H1 (cell line): Measurements from ENCODE around the gene SLC1A2.

ENCODE experiments used
- CHD2 ChIP-seq: IDR thresholded peaks from 2 replicates; pipeline ENCODE4 v1.6.1; 2012; ENCODE audit warnings: low read length, improper control_type of control experiment
- EP300 ChIP-seq, 2 experiments: IDR thresholded peaks; 1 replicate in 1 of 2; 2 replicates in 1 of 2; pipeline ENCODE4 v1.6.1; 2011 to 2012; ENCODE audit warnings: low read depth in 2 of 2, low read length in 2 of 2, mild to moderate bottlenecking in 2 of 2, borderline replicate concordance in 1 of 2, inconsistent platforms in 1 of 2, moderate library complexity in 1 of 2
- EZH2 ChIP-seq: fragments of 200-600 bp; sonication (generic); IDR thresholded peaks from 2 replicates; pipeline ENCODE4 v1.7.1; 2012; ENCODE audit warnings: low read depth, mild to moderate bottlenecking, moderate library complexity, low read length, inconsistent platforms; ENCODE audit not compliant: severe bottlenecking
- MAFK ChIP-seq: IDR thresholded peaks from 2 replicates; pipeline ENCODE4 v1.6.1; 2012; ENCODE audit warnings: low read depth, mild to moderate bottlenecking, improper control_type of control experiment, low read length
- POLR2A ChIP-seq, 2 experiments: IDR thresholded peaks; 1 replicate in 1 of 2; 2 replicates in 1 of 2; pipeline ENCODE4 v1.6.1; 2011; ENCODE audit warnings: low read depth in 2 of 2, low read length in 2 of 2, mild to moderate bottlenecking in 2 of 2; ENCODE audit errors: control extremely low read depth in 1 of 2
- POLR2AphosphoS5 ChIP-seq: IDR thresholded peaks from 2 replicates; pipeline ENCODE4 v1.6.1; 2011; ENCODE audit warnings: low read depth, low read length
- RAD21 ChIP-seq, 2 experiments: IDR thresholded peaks in 1 of 2; conservative IDR thresholded peaks in 1 of 2; 2 replicates each; pipeline ENCODE4 v1.6.1; 2011; ENCODE audit warnings: low read depth in 2 of 2, low read length in 2 of 2, improper control_type of control experiment in 1 of 2, inconsistent platforms in 1 of 2, mild to moderate bottlenecking in 1 of 2, moderate library complexity in 1 of 2
- SIN3A ChIP-seq, 2 experiments: IDR thresholded peaks in 1 of 2; conservative IDR thresholded peaks in 1 of 2; 2 replicates each; pipeline ENCODE4 v1.6.1; 2011 to 2012; ENCODE audit warnings: low read length in 2 of 2, improper control_type of control experiment in 1 of 2, low read depth in 1 of 2, mild to moderate bottlenecking in 1 of 2
- SP1 ChIP-seq: IDR thresholded peaks from 2 replicates; pipeline ENCODE4 v1.6.1; 2011; ENCODE audit warnings: low read depth, low read length
- TAF1 ChIP-seq: IDR thresholded peaks from 2 replicates; pipeline ENCODE4 v1.6.1; 2011; ENCODE audit warnings: mild to moderate bottlenecking, low read depth, low read length
- TAF7 ChIP-seq: optimal IDR thresholded peaks from 2 replicates; pipeline ENCODE3; 2011; ENCODE audit warnings: low read depth, mild to moderate bottlenecking, inconsistent platforms, low read length, moderate library complexity, borderline replicate concordance
- TF ChIP-seq, protein P1 (sequence below), 3 experiments: IDR thresholded peaks; 1 replicate in 2 of 3; 2 replicates in 1 of 3; pipeline versions ENCODE4 v1.5.1 to v1.6.1; 2011; ENCODE audit warnings: low read length in 3 of 3, mild to moderate bottlenecking in 3 of 3, inconsistent platforms in 2 of 3, low read depth in 1 of 3, moderate library complexity in 1 of 3; ENCODE audit not compliant: insufficient read depth in 1 of 3; ENCODE audit errors: control extremely low read depth in 1 of 3

DNA sequence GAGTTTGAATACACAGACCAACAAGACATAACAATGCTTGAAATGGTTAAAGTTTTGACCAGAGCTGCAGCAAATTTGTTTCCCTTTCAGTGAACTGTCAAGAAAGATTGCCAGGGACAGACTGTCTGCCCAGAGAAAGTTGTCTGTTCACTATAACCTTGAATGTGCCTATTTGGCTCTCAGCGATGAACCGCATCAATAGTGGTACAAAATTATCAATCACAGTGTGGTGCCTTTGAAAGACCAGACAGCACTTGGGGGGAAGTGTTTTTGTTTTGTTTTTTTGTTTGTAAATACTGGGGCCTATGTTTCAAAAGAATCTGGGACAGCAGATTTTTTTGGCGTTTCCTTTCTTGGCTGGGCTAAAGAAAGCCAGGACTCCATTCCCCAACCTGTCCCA lies 157.3 kb downstream of the SLC1A2 start:
- TF ChIP-seq EZH2 (no peak), SIN3A (conservative IDR thresholded peaks at IDR 0.05 in 1 of 2, IDR thresholded peaks at IDR 0.05 in 1 of 2; ENCODE audit: low read depth in 1 of 2, low read length in 2 of 2) (no peak), SP1 (no peak), POLR2A (IDR thresholded peaks at IDR 0.05; ENCODE audit: control extremely low read depth in 1 of 2, low read depth in 2 of 2, low read length in 2 of 2) (no peak), RAD21 (IDR thresholded peaks at IDR 0.05 in 1 of 2, conservative IDR thresholded peaks at IDR 0.05 in 1 of 2; ENCODE audit: low read depth in 2 of 2, low read length in 2 of 2) (no peak), POLR2AphosphoS5 (no peak), CHD2 (no peak), EP300 (IDR thresholded peaks at IDR 0.05; ENCODE audit: borderline replicate concordance in 1 of 2, low read depth in 2 of 2, low read length in 2 of 2) (no peak), MAFK (no peak), TAF1 (no peak), TAF7 (no peak)
- TF ChIP-seq, protein P1, sequence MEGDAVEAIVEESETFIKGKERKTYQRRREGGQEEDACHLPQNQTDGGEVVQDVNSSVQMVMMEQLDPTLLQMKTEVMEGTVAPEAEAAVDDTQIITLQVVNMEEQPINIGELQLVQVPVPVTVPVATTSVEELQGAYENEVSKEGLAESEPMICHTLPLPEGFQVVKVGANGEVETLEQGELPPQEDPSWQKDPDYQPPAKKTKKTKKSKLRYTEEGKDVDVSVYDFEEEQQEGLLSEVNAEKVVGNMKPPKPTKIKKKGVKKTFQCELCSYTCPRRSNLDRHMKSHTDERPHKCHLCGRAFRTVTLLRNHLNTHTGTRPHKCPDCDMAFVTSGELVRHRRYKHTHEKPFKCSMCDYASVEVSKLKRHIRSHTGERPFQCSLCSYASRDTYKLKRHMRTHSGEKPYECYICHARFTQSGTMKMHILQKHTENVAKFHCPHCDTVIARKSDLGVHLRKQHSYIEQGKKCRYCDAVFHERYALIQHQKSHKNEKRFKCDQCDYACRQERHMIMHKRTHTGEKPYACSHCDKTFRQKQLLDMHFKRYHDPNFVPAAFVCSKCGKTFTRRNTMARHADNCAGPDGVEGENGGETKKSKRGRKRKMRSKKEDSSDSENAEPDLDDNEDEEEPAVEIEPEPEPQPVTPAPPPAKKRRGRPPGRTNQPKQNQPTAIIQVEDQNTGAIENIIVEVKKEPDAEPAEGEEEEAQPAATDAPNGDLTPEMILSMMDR (IDR thresholded peaks at IDR 0.05; ENCODE audit: control extremely low read depth in 1 of 3, insufficient read depth in 1 of 3, low read depth in 1 of 3, low read length in 3 of 3): no peak
